ENCODE measurements around the gene CIB2.

- no peak for TF ChIP-seq CTCF (IDR thresholded peaks at IDR 0.05)
- no peak for TF ChIP-seq PBX3 (IDR thresholded peaks at IDR 0.05)
- no peak for TF ChIP-seq RXRA (IDR thresholded peaks at IDR 0.05; ENCODE audit: borderline replicate concordance, low read depth)
- no peak for TF ChIP-seq MXI1 (IDR thresholded peaks at IDR 0.05; ENCODE audit: low read depth, low read length)
- TF ChIP-seq GABPA (IDR thresholded peaks at IDR 0.05; ENCODE audit: low read depth): no peak
- no peak for TF ChIP-seq SMC3 (IDR thresholded peaks at IDR 0.05; ENCODE audit: low read depth, low read length)
- no peak for TF ChIP-seq MAX (IDR thresholded peaks at IDR 0.05; ENCODE audit: low read depth)
- TF ChIP-seq TAF1 (IDR thresholded peaks at IDR 0.05; ENCODE audit: borderline replicate concordance, low read depth, low read length): no peak
- no peak for TF ChIP-seq RAD21 (IDR thresholded peaks at IDR 0.05; ENCODE audit: low read length)
- no peak for TF ChIP-seq ZBTB33 (IDR thresholded peaks at IDR 0.05; ENCODE audit: borderline replicate concordance, low read depth)
- no peak for TF ChIP-seq USF1 (IDR thresholded peaks at IDR 0.05; ENCODE audit: borderline replicate concordance, low read depth)
- TF ChIP-seq TCF12 (IDR thresholded peaks at IDR 0.05): no peak
- TF ChIP-seq POLR2AphosphoS5 (IDR thresholded peaks at IDR 0.05; ENCODE audit: low read depth, low read length): no peak
- no peak for TF ChIP-seq YY1 (IDR thresholded peaks at IDR 0.05; ENCODE audit: low read depth)
These were observed 53.4 kb downstream of the CIB2 start for GRCh38 chr15:78077871-78078210.
